ENCODE measurements around the gene ABCB11.
"Not testable (repeated sequence)": the region's sequence is repeated elsewhere in the genome, so short reads cannot be mapped to it uniquely, and the experiment has no call there.

The ABCB11 gene

GRCh38 chr2:169031202-169031601 lies at the start of gene ABCB11:
Gene ABCB11, minus strand, starts transcription at chr2:169031324. Its CDS starts 13,199 bp downstream, at chr2:169018125.
- DNase-seq = no peak

GRCh38 chr2:169080250-169081069 lies 49.3 kb upstream of the ABCB11 start:
- peak in 1 of 2 donors; percentile 35 for DNase-seq

- DNase-seq = no peak
Measured at GRCh38 chr2:169077674-169078240, 46.6 kb upstream of the ABCB11 start.

- DNase-seq = no peak
Measured at GRCh38 chr2:169073963-169074751, 43.0 kb upstream of the ABCB11 start.

- DNase-seq = no peak
Measured at GRCh38 chr2:169073211-169073962, 42.3 kb upstream of the ABCB11 start.

GRCh38 chr2:169072163-169072925 lies 41.2 kb upstream of the ABCB11 start:
- no peak for DNase-seq

- DNase-seq = no peak
Measured at GRCh38 chr2:169071455-169071854, 40.3 kb upstream of the ABCB11 start.

GRCh38 chr2:169069833-169070232 lies 38.7 kb upstream of the ABCB11 start:
- no peak for DNase-seq

- peak in 1 of 2 donors; percentile 58 for DNase-seq
Measured at GRCh38 chr2:169069341-169069740, 38.2 kb upstream of the ABCB11 start, which contains the start of gene DHRS9. Gene DHRS9, plus strand, starts transcription at chr2:169069563. Its CDS starts 12,019 bp downstream, at chr2:169081582.

- no peak for DNase-seq
Measured at GRCh38 chr2:169066897-169067296, 35.8 kb upstream of the ABCB11 start.

GRCh38 chr2:169065864-169066517 lies 34.9 kb upstream of the ABCB11 start:
- DNase-seq = no peak

- no peak for DNase-seq
Measured at GRCh38 chr2:169065422-169065821, 34.3 kb upstream of the ABCB11 start.

GRCh38 chr2:169064199-169064598 lies 33.1 kb upstream of the ABCB11 start:
- DNase-seq = not testable (repeated sequence)

- not testable (repeated sequence) for DNase-seq
Measured at GRCh38 chr2:169054575-169054974, 23.5 kb upstream of the ABCB11 start.

- DNase-seq = no peak
Measured at GRCh38 chr2:169050476-169051240, 19.5 kb upstream of the ABCB11 start.

- DNase-seq = no peak
Measured at GRCh38 chr2:169049142-169049541, 18.0 kb upstream of the ABCB11 start.

- no peak for DNase-seq
Measured at GRCh38 chr2:169047256-169048250, 16.4 kb upstream of the ABCB11 start.

GRCh38 chr2:169046440-169047151 lies 15.5 kb upstream of the ABCB11 start:
- DNase-seq = no peak

- DNase-seq = no peak
Measured at GRCh38 chr2:169042856-169043255, 11.7 kb upstream of the ABCB11 start.
